Endothelial cell of umbilical vein (primary cell): ENCODE data around the gene ZBTB7C. TPM values are rescaled to one million over a fixed set of nuclear protein-coding genes. Genes with fewer than 3 reads are reported as not detected.

Source experiments
- BruUV-seq: library from RNA; stranded (reverse); fragments of 400-500 nt; replicated peaks from 2 replicates; lab custom pipeline; 2021; lab: Mats Ljungman, UMichigan
- CTCF ChIA-PET: fragments of 300-600, 350-600 bp; sonication (Branson Sonifier 250); formaldehyde crosslinking; loops from one replicate; lab custom pipeline; 2021; ENCODE audit warnings: antibody characterized with exemption, inconsistent platforms; lab: Charles Lee
- POLR2A ChIA-PET: fragments of 300-600, 350-600 bp; sonication (Branson Sonifier 250); formaldehyde crosslinking; loops from one replicate; lab custom pipeline; 2021; ENCODE audit warnings: antibody characterized with exemption, inconsistent platforms; lab: Charles Lee
- DNase-seq: peaks from one replicate; pipeline ENCODE4 v3.0.0-alpha.2; 2011; ENCODE audit warnings: low read depth, low spot score
- FAIRE-seq: peaks from 2 replicates; lab custom pipeline; 2011; peaks lifted over from hg19 to GRCh38; lab: Jason Lieb, UNC
- H2AFZ ChIP-seq: 2 replicates; pipeline ENCODE4 v1.6.0; 2012; ENCODE audit warnings: low read depth, low read length, control low read depth, inconsistent platforms
- H3K27ac ChIP-seq: 2 replicates; pipeline ENCODE4 v1.5.1; 2011; ENCODE audit warnings: low read depth, mild to moderate bottlenecking, control low read depth, low read length, moderate library complexity; ENCODE audit not compliant: insufficient read depth
- H3K27me3 ChIP-seq, 2 experiments: 2 replicates each; pipeline versions ENCODE4 v1.6.0 to v1.6.1; 2011; ENCODE audit warnings: low read length in 2 of 2, mixed read lengths in 1 of 2; ENCODE audit not compliant: control insufficient read depth in 2 of 2, insufficient read depth in 2 of 2
- H3K36me3 ChIP-seq, 2 experiments: 2 replicates in 1 of 2; 3 replicates in 1 of 2; pipeline ENCODE4 v1.5.1; 2011; ENCODE audit warnings: low read length in 2 of 2, mild to moderate bottlenecking in 1 of 2, moderate library complexity in 1 of 2; ENCODE audit not compliant: control insufficient read depth in 2 of 2, insufficient read depth in 2 of 2; ENCODE audit errors: extremely low read depth in 1 of 2
- H3K4me1 ChIP-seq: 3 replicates; pipeline ENCODE4 v1.5.1; 2011; ENCODE audit warnings: mild to moderate bottlenecking, low read length; ENCODE audit not compliant: control insufficient read depth, insufficient read depth; ENCODE audit errors: extremely low read depth
- H3K4me2 ChIP-seq: 2 replicates; pipeline ENCODE4 v1.6.1; 2011; ENCODE audit warnings: low read length, control low read depth, mixed read lengths; ENCODE audit not compliant: insufficient read depth
- H3K4me3 ChIP-seq, 3 experiments: fragments of 200-600 bp in 1 of 3; sonication (generic), shearing (Covaris generic) in 1 of 3; replicated peaks in 1 of 3; 2 replicates each; pipeline ENCODE4 v1.5.1; 2011 to 2016; ENCODE audit warnings: control low read depth in 3 of 3, low read length in 3 of 3, mild to moderate bottlenecking in 2 of 3, inconsistent platforms in 1 of 3, low read depth in 1 of 3, moderate library complexity in 1 of 3; ENCODE audit not compliant: insufficient read depth in 1 of 3
- H3K79me2 ChIP-seq: 2 replicates; pipeline ENCODE4 v1.6.0; 2012; ENCODE audit warnings: low read length, inconsistent platforms; ENCODE audit not compliant: control insufficient read depth, insufficient read depth
- H3K9ac ChIP-seq: replicated peaks from 2 replicates; pipeline ENCODE3; 2011; ENCODE audit warnings: low read length, control low read depth; ENCODE audit not compliant: insufficient read depth; ENCODE audit errors: extremely low read depth
- H3K9me1 ChIP-seq: replicated peaks from 3 replicates; pipeline ENCODE4 v1.6.0; 2011; ENCODE audit warnings: mild to moderate bottlenecking, low read length; ENCODE audit not compliant: control insufficient read depth, insufficient read depth; ENCODE audit errors: extremely low read depth
- H3K9me3 ChIP-seq: replicated peaks from 2 replicates; pipeline ENCODE4 v1.5.1; 2012; ENCODE audit warnings: low read length, inconsistent platforms; ENCODE audit not compliant: control insufficient read depth, insufficient read depth
- H4K20me1 ChIP-seq: replicated peaks from 2 replicates; pipeline ENCODE3; 2011; ENCODE audit warnings: mild to moderate bottlenecking, low read length; ENCODE audit not compliant: control insufficient read depth, insufficient read depth; ENCODE audit errors: extremely low read depth
- EZH2 ChIP-seq: IDR thresholded peaks from 2 replicates; pipeline ENCODE4 v1.6.1; 2012; ENCODE audit warnings: borderline replicate concordance, low read depth, mild to moderate bottlenecking, moderate library complexity, low read length, inconsistent platforms; ENCODE audit not compliant: severe bottlenecking
- FOS ChIP-seq: IDR thresholded peaks from 2 replicates; pipeline ENCODE4 v1.6.1; 2011; ENCODE audit warnings: mild to moderate bottlenecking, low read length, moderate library complexity, borderline replicate concordance; ENCODE audit not compliant: insufficient read depth
- GATA2 ChIP-seq: IDR thresholded peaks from 2 replicates; pipeline ENCODE4 v1.7.0; 2011; ENCODE audit warnings: low read depth, mild to moderate bottlenecking, moderate library complexity, mixed read lengths, low read length; ENCODE audit not compliant: insufficient read length, insufficient read depth
- JUN ChIP-seq: IDR thresholded peaks from 2 replicates; pipeline ENCODE4 v1.6.1; 2011; ENCODE audit warnings: borderline replicate concordance, low read depth; ENCODE audit not compliant: insufficient read length, insufficient read depth
- MYC ChIP-seq: IDR thresholded peaks from one replicate; pipeline ENCODE4 v1.6.1; 2011; ENCODE audit warnings: mild to moderate bottlenecking, low read depth, low read length
- POLR2A ChIP-seq: IDR thresholded peaks from 2 replicates; pipeline ENCODE4 v1.6.1; 2012; ENCODE audit warnings: low read depth, mild to moderate bottlenecking, control low read depth, low read length
- POLR2AphosphoS5 ChIP-seq: IDR thresholded peaks from 2 replicates; pipeline ENCODE4 v1.6.1; 2012; ENCODE audit warnings: low read depth, mild to moderate bottlenecking, control low read depth, low read length, moderate library complexity; ENCODE audit not compliant: insufficient read depth
- dilution Hi-C: fragments of 300-500 bp; cut with MboI; formaldehyde crosslinking; loops from one replicate; pipeline ENCODE4 v1.15.0; 2019; ENCODE audit warnings: low sequenced_read_pairs; ENCODE audit not compliant: extremely low pct_ligation_motif_present
- intact Hi-C: fragments of 100-400 bp; cut with micrococcal nuclease; formaldehyde crosslinking; loops from one replicate; pipeline ENCODE4 v1.10.0; 2022
- polyA plus RNA-seq, 4 experiments: library from polyadenylated mRNA; depleted of rRNA in 3 of 4; stranded (reverse) in 3 of 4; unstranded in 1 of 4; fragments of >200 nt; gene quantifications; 2 replicates each; pipeline versions ENCODE4 v1.2.1 to v1.2.3, GENCODE V29; 2011 to 2012; ENCODE audit warnings: missing spikeins in 1 of 4
- total RNA-seq: library from RNA; stranded (reverse); gene quantifications from 2 replicates; pipeline ENCODE4 v1.2.3, GENCODE V29; 2021
- TF ChIP-seq, protein P1 (sequence below): IDR thresholded peaks from 2 replicates; pipeline ENCODE4 v1.6.1; 2011; ENCODE audit not compliant: insufficient read depth, insufficient read length
- TF ChIP-seq, protein P2 (sequence below), 2 donors: IDR thresholded peaks; 1 replicate in 1 of 2; 2 replicates in 1 of 2; pipeline ENCODE4 v1.5.1; 2011; ENCODE audit warnings: low read length in 2 of 2, mild to moderate bottlenecking in 2 of 2, moderate library complexity in 2 of 2, control low read depth in 1 of 2, inconsistent platforms in 1 of 2, low read depth in 1 of 2; ENCODE audit not compliant: insufficient read depth in 1 of 2; ENCODE audit errors: extremely low read depth in 1 of 2

ZBTB7C gene
- total and polyA plus RNA-seq, 2 donors (not counting 3 experiments of a cell fraction or from before 2014, with no cell fraction given): not detected

DNA sequence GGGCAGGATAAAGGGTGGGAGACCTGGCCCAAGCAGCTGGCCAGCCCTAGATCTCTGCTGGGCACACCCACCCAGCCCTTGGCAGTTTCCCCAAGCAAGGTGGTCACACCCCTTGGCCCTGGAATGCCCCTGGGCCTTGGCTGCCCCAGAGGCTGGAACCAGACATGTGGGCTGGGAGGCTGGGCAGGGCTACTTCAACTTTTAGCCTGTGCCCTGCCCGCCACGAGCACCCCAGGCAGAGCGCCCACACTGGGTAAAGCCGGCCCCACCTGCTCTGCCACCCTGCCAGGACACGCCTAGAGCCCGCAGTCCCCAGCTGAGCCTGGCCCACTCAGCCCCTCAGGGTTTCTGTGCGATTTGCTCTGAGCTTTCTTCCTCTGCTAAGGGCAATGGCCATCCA, 359.0 kb downstream of the ZBTB7C start:
- H3K79me2 ChIP-seq: no peaks in the 10 kb centered on the region
- no peak overlapping the region for H3K4me3 ChIP-seq
- POLR2A ChIA-PET: no interaction called here
- H3K9me1 ChIP-seq: no peaks in the 10 kb centered on the region
- no peaks in the 10 kb centered on the region for H3K36me3 ChIP-seq
- H3K4me2 ChIP-seq: no peak overlapping the region
- no peak overlapping the region for H3K9ac ChIP-seq
- no peak overlapping the region for H3K27ac ChIP-seq
- no peak overlapping the region for H2AFZ ChIP-seq
- CTCF ChIA-PET: interaction anchor here (1.1 kb wide), 1 partner anchor 14 kb away, joined by 3 read pairs; no protein-coding TSS in a partner anchor
- FAIRE-seq (no peak), DNase-seq (no peak)
- peaks cover 0 to 5% of the 10 kb centered on the region in 2 experiments for H3K27me3 ChIP-seq
- H3K4me1 ChIP-seq: no peaks in the 10 kb centered on the region
- intact Hi-C loops (no loop called here), dilution Hi-C loops (no loop called here)
- TF ChIP-seq EZH2 (no peak), MYC (no peak), FOS (no peak), JUN (no peak), GATA2 (no peak), POLR2A (no peak), POLR2AphosphoS5 (no peak)
- TF ChIP-seq, protein P1, sequence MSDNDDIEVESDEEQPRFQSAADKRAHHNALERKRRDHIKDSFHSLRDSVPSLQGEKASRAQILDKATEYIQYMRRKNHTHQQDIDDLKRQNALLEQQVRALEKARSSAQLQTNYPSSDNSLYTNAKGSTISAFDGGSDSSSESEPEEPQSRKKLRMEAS: no peak
- TF ChIP-seq, protein P2, sequence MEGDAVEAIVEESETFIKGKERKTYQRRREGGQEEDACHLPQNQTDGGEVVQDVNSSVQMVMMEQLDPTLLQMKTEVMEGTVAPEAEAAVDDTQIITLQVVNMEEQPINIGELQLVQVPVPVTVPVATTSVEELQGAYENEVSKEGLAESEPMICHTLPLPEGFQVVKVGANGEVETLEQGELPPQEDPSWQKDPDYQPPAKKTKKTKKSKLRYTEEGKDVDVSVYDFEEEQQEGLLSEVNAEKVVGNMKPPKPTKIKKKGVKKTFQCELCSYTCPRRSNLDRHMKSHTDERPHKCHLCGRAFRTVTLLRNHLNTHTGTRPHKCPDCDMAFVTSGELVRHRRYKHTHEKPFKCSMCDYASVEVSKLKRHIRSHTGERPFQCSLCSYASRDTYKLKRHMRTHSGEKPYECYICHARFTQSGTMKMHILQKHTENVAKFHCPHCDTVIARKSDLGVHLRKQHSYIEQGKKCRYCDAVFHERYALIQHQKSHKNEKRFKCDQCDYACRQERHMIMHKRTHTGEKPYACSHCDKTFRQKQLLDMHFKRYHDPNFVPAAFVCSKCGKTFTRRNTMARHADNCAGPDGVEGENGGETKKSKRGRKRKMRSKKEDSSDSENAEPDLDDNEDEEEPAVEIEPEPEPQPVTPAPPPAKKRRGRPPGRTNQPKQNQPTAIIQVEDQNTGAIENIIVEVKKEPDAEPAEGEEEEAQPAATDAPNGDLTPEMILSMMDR (IDR thresholded peaks at IDR 0.05; ENCODE audit: extremely low read depth in 1 of 2, insufficient read depth in 1 of 2, low read depth in 1 of 2, low read length in 2 of 2): no peak
- H4K20me1 ChIP-seq: no peaks in the 10 kb centered on the region
- H3K9me3 ChIP-seq: no peaks in the 10 kb centered on the region
- BruUV-seq: no TSS peak
